PC-9 (cell line): Measurements from ENCODE around the gene SEMA5A. TPM values are rescaled to one million over a fixed set of nuclear protein-coding genes. Genes with fewer than 3 reads are reported as not detected.

ENCODE experiments used
- BruUV-seq: library from RNA; stranded (reverse); fragments of 400-500 nt; replicated peaks from 2 replicates; lab custom pipeline; 2021; lab: Mats Ljungman, UMichigan
- CTCF ChIA-PET: fragments of 300-600 bp; sonication (Branson Sonifier 250); formaldehyde crosslinking; loops from one replicate; lab custom pipeline; 2022; ENCODE audit warnings: antibody characterized with exemption; lab: Charles Lee
- POLR2A ChIA-PET: fragments of 300-600 bp; sonication (Branson Sonifier 250); formaldehyde crosslinking; loops from one replicate; lab custom pipeline; 2022; ENCODE audit warnings: antibody characterized with exemption; ENCODE audit not compliant: unreplicated experiment; lab: Charles Lee
- DNase-seq, 2 experiments: peaks; one replicate each; pipeline versions ENCODE4 v3.0.0 to v3.0.0-alpha.2; 2015 to 2022; ENCODE audit warnings: mixed read lengths in 1 of 2
- H2AFZ ChIP-seq: fragments of 200-600 bp; sonication (generic); 2 replicates; pipeline ENCODE4 v1.8.1; 2017; ENCODE audit warnings: antibody characterized with exemption
- H3F3A ChIP-seq: fragments of 200-600 bp; sonication (generic); 2 replicates; pipeline ENCODE4 v1.8.1; 2017; ENCODE audit warnings: antibody characterized with exemption, mild to moderate bottlenecking, low read depth; ENCODE audit not compliant: insufficient read depth
- H3K27ac ChIP-seq: fragments of 200-600 bp; sonication (generic); 2 replicates; pipeline ENCODE4 v1.6.1; 2016; ENCODE audit warnings: mixed run types
- H3K27me3 ChIP-seq: fragments of 200-600 bp; sonication (generic); 2 replicates; pipeline ENCODE4 v1.6.1; 2016; ENCODE audit warnings: low read depth, mixed run types; ENCODE audit not compliant: insufficient read depth
- H3K36me3 ChIP-seq: fragments of 200-600 bp; sonication (generic); 2 replicates; pipeline ENCODE4 v1.6.1; 2016; ENCODE audit warnings: low read depth, mixed run types
- H3K4me1 ChIP-seq: fragments of 200-600 bp; sonication (generic); replicated peaks from 2 replicates; pipeline ENCODE4 v1.6.1; 2016; ENCODE audit warnings: mixed run types; ENCODE audit not compliant: insufficient read depth
- H3K4me2 ChIP-seq: fragments of 200-600 bp; sonication (generic); 2 replicates; pipeline ENCODE4 v1.6.1; 2017; ENCODE audit warnings: mixed run types
- H3K4me3 ChIP-seq: fragments of 200-600 bp; sonication (generic); 2 replicates; pipeline ENCODE4 v1.6.1; 2016; ENCODE audit warnings: mixed run types
- H3K79me2 ChIP-seq: fragments of 200-600 bp; sonication (generic); 2 replicates; pipeline ENCODE4 v1.6.1; 2017; ENCODE audit warnings: low read depth, mixed run types
- H3K9me2 ChIP-seq: fragments of 200-600 bp; sonication (generic); 2 replicates; pipeline ENCODE4 v1.8.1; 2017; ENCODE audit warnings: mild to moderate bottlenecking; ENCODE audit not compliant: insufficient read depth
- H3K9me3 ChIP-seq: fragments of 200-600 bp; sonication (generic); 2 replicates; pipeline ENCODE4 v1.8.1; 2016; ENCODE audit warnings: low read depth; ENCODE audit not compliant: insufficient read depth
- H4K20me1 ChIP-seq: fragments of 200-600 bp; sonication (generic); 2 replicates; pipeline ENCODE4 v1.8.1; 2017; ENCODE audit not compliant: insufficient read depth
- EZH2 ChIP-seq: fragments of 200-600 bp; sonication (generic); IDR thresholded peaks from 2 replicates; pipeline ENCODE4 v1.8.0; 2017; ENCODE audit warnings: antibody characterized with exemption, low read depth
- intact Hi-C: fragments of 100-400 bp; cut with micrococcal nuclease; formaldehyde crosslinking; loops from one replicate; pipeline ENCODE4 v1.10.0; 2022; ENCODE audit not compliant: unreplicated experiment
- total RNA-seq: library from RNA; stranded (reverse); gene quantifications from 2 replicates; pipeline ENCODE4 v1.2.3, GENCODE V29; 2021
- TF ChIP-seq, protein P1 (sequence below): fragments of 200-600 bp; sonication (generic); conservative IDR thresholded peaks from 2 replicates; pipeline ENCODE4 v1.6.1; 2017; ENCODE audit warnings: mixed run types, antibody characterized with exemption, mild to moderate bottlenecking, moderate library complexity

The SEMA5A gene
- total RNA-seq, 1 experiment from 2014 or later, result not detected

- H3F3A ChIP-seq, result no peaks in the 10 kb centered on the region; the same call in 1 of the 2 replicates
- TF ChIP-seq EZH2, result no peak
- TF ChIP-seq, protein P1, sequence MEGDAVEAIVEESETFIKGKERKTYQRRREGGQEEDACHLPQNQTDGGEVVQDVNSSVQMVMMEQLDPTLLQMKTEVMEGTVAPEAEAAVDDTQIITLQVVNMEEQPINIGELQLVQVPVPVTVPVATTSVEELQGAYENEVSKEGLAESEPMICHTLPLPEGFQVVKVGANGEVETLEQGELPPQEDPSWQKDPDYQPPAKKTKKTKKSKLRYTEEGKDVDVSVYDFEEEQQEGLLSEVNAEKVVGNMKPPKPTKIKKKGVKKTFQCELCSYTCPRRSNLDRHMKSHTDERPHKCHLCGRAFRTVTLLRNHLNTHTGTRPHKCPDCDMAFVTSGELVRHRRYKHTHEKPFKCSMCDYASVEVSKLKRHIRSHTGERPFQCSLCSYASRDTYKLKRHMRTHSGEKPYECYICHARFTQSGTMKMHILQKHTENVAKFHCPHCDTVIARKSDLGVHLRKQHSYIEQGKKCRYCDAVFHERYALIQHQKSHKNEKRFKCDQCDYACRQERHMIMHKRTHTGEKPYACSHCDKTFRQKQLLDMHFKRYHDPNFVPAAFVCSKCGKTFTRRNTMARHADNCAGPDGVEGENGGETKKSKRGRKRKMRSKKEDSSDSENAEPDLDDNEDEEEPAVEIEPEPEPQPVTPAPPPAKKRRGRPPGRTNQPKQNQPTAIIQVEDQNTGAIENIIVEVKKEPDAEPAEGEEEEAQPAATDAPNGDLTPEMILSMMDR, result no peak
- H3K9me3 ChIP-seq, result no peaks in the 10 kb centered on the region
- H3K27me3 ChIP-seq, result no peaks in the 10 kb centered on the region
- H3K36me3 ChIP-seq, result no peaks in the 10 kb centered on the region
- H3K4me1 ChIP-seq, result no peaks in the 10 kb centered on the region
- H3K4me3 ChIP-seq, result no peak overlapping the region
- no peaks in the 10 kb centered on the region for H4K20me1 ChIP-seq
- peak in 1 of 2 experiments; percentile 61 for DNase-seq
- CTCF ChIA-PET, result no interaction called here
- intact Hi-C loops, result no loop called here
- POLR2A ChIA-PET, result no interaction called here
- H3K4me2 ChIP-seq, result no peak overlapping the region
- no peaks in the 10 kb centered on the region for H3K79me2 ChIP-seq
- H2AFZ ChIP-seq, result no peak overlapping the region
- H3K9me2 ChIP-seq, result no peaks in the 10 kb centered on the region
- no TSS peak for BruUV-seq
- H3K27ac ChIP-seq, result no peak overlapping the region
Measured at GRCh38 chr5:9196403-9197227, 349.3 kb downstream of the SEMA5A start.

- H3K27me3 ChIP-seq, result no peaks in the 10 kb centered on the region
- no peaks in the 10 kb centered on the region for H3K36me3 ChIP-seq
- H3K4me3 ChIP-seq, result no peak overlapping the region
- H2AFZ ChIP-seq, result no peak overlapping the region
- intact Hi-C loops, result no loop called here
- H3K9me3 ChIP-seq, result no peaks in the 10 kb centered on the region
- no peaks in the 10 kb centered on the region; the same call in 1 of the 2 replicates for H3F3A ChIP-seq
- TF ChIP-seq EZH2, result no peak
- TF ChIP-seq, protein P1, result no peak
- no TSS peak for BruUV-seq
- H4K20me1 ChIP-seq, result no peaks in the 10 kb centered on the region
- CTCF ChIA-PET, result no interaction called here
- H3K4me1 ChIP-seq, result no peaks in the 10 kb centered on the region
- H3K9me2 ChIP-seq, result no peaks in the 10 kb centered on the region
- POLR2A ChIA-PET, result no interaction called here
- no peaks in the 10 kb centered on the region for H3K79me2 ChIP-seq
- DNase-seq, result no peak
- no peak overlapping the region for H3K27ac ChIP-seq
- no peak overlapping the region for H3K4me2 ChIP-seq
Measured at GRCh38 chr5:9194509-9194908, 351.4 kb downstream of the SEMA5A start.

DNA sequence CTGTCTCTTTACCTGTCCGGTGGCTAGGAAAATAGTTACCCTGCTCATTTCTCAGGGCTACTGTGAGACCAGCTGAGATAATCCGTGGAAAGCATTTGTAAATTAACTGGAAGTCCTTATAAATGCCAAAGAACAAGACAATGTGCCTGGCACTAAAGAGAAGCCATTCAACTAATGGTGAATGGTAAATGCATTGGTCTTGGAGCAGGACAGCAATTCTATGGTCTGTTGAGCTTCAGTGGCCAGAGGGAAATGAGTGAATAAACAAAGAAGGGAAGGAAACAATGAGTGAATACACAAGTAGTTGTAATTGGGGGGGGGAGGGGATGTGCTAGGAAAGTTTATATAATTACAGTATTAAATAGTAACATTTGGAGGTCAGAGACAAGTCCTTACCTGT is 353.6 kb downstream of the SEMA5A start:
- H3F3A ChIP-seq, result no peaks in the 10 kb centered on the region; the same call in 1 of the 2 replicates
- H3K9me3 ChIP-seq, result no peaks in the 10 kb centered on the region
- H3K4me2 ChIP-seq, result no peak overlapping the region
- no peak overlapping the region for H3K27ac ChIP-seq
- no peaks in the 10 kb centered on the region for H3K36me3 ChIP-seq
- BruUV-seq, result no TSS peak
- ChIA-PET POLR2A (interaction anchor here (0.6 kb wide), 1 partner anchor 638 kb away, joined by 5 read pairs; no protein-coding TSS in a partner anchor), CTCF (no interaction called here)
- H2AFZ ChIP-seq, result no peak overlapping the region
- intact Hi-C loops, result no loop called here
- no peak for DNase-seq
- no peak for TF ChIP-seq EZH2
- H4K20me1 ChIP-seq, result no peaks in the 10 kb centered on the region
- no peaks in the 10 kb centered on the region for H3K9me2 ChIP-seq
- H3K79me2 ChIP-seq, result no peaks in the 10 kb centered on the region
- no peak overlapping the region for H3K4me3 ChIP-seq
- H3K4me1 ChIP-seq, result no peaks in the 10 kb centered on the region
- no peaks in the 10 kb centered on the region for H3K27me3 ChIP-seq
